IMR-90 (cell line): ENCODE results near the gene FMN1. TPM values are rescaled to one million over a fixed set of nuclear protein-coding genes. Genes with fewer than 3 reads are reported as not detected.

ENCODE experiments used
- ATAC-seq: fragments of 200-7000 bp; cut with Tn5 transposase; 2 replicates; pipeline ENCODE4 v1.9.1; 2020; ENCODE audit warnings: low read depth, mild to moderate bottlenecking, moderate library complexity
- BruUV-seq: library from RNA; stranded (reverse); fragments of 400-500 nt; replicated peaks from 2 replicates; lab custom pipeline; 2021; lab: Mats Ljungman, UMichigan
- CTCF ChIA-PET: fragments of 300-600 bp; formaldehyde crosslinking; extraction: SDS; loops from one replicate; lab custom pipeline; 2021; ENCODE audit warnings: antibody characterized with exemption; lab: Yijun Ruan, JAX
- POLR2A ChIA-PET: fragments of 300-600 bp; sonication (Branson Sonifier 250); formaldehyde crosslinking; loops from one replicate; lab custom pipeline; 2022; ENCODE audit warnings: antibody characterized with exemption; ENCODE audit not compliant: unreplicated experiment; lab: Charles Lee
- DNase-seq: peaks from one replicate; pipeline ENCODE4 v3.0.0; 2013
- H2AFZ ChIP-seq: replicated peaks from 2 replicates; pipeline ENCODE3; 2013; ENCODE audit warnings: low read length, mild to moderate bottlenecking; ENCODE audit not compliant: poor library complexity
- H2AK5ac ChIP-seq: 2 replicates; pipeline ENCODE4 v1.6.1; 2013; ENCODE audit warnings: low read depth, low read length, inconsistent platforms
- H2AK9ac ChIP-seq: replicated peaks from 2 replicates; pipeline ENCODE3; 2013; ENCODE audit warnings: mild to moderate bottlenecking, low read depth, low read length, moderate library complexity; ENCODE audit not compliant: poor library complexity
- H2BK120ac ChIP-seq: 2 replicates; pipeline ENCODE4 v1.6.1; 2013; ENCODE audit warnings: low read depth, low read length, inconsistent platforms
- H2BK15ac ChIP-seq: 3 replicates; pipeline ENCODE4 v1.6.1; 2013; ENCODE audit warnings: low read depth, low read length, inconsistent platforms
- H2BK20ac ChIP-seq: 2 replicates; pipeline ENCODE4 v1.6.1; 2013; ENCODE audit warnings: low read depth, mild to moderate bottlenecking, inconsistent platforms, low read length, moderate library complexity
- H2BK5ac ChIP-seq: 2 replicates; pipeline ENCODE4 v1.6.1; 2013; ENCODE audit warnings: mild to moderate bottlenecking, low read depth, low read length, inconsistent platforms; ENCODE audit not compliant: poor library complexity, severe bottlenecking
- H3K14ac ChIP-seq: replicated peaks from 2 replicates; pipeline ENCODE4 v1.6.1; 2013; ENCODE audit warnings: low read depth, low read length, inconsistent platforms
- H3K18ac ChIP-seq: 2 replicates; pipeline ENCODE4 v1.6.1; 2013; ENCODE audit warnings: low read depth, low read length, control low read depth
- H3K23ac ChIP-seq: 2 replicates; pipeline ENCODE4 v1.6.1; 2013; ENCODE audit warnings: low read depth, low read length, inconsistent platforms
- H3K27ac ChIP-seq: 2 replicates; pipeline ENCODE4 v1.5.1; 2013; ENCODE audit warnings: mild to moderate bottlenecking, control low read depth, low read length; ENCODE audit not compliant: insufficient read depth
- H3K27me3 ChIP-seq: 2 replicates; pipeline ENCODE4 v1.6.1; 2013; ENCODE audit warnings: low read length; ENCODE audit not compliant: control insufficient read depth, insufficient read depth
- H3K36me3 ChIP-seq: 2 replicates; pipeline ENCODE4 v1.6.1; 2013; ENCODE audit warnings: low read length, mixed read lengths; ENCODE audit not compliant: control insufficient read depth, insufficient read depth
- H3K4ac ChIP-seq: 2 replicates; pipeline ENCODE4 v1.6.1; 2013; ENCODE audit warnings: low read depth, low read length, inconsistent platforms
- H3K4me1 ChIP-seq: 2 replicates; pipeline ENCODE4 v1.6.1; 2013; ENCODE audit warnings: low read length, mixed read lengths; ENCODE audit not compliant: control insufficient read depth, insufficient read depth
- H3K4me2 ChIP-seq: 2 replicates; pipeline ENCODE4 v1.6.1; 2013; ENCODE audit warnings: low read depth, mild to moderate bottlenecking, control low read depth, low read length, moderate library complexity
- H3K4me3 ChIP-seq: 2 replicates; pipeline ENCODE4 v1.5.1; 2013; ENCODE audit warnings: low read depth, mild to moderate bottlenecking, control low read depth, low read length, moderate library complexity; ENCODE audit not compliant: insufficient read depth
- H3K56ac ChIP-seq: 2 replicates; pipeline ENCODE4 v1.6.1; 2013; ENCODE audit warnings: low read length, inconsistent platforms; ENCODE audit not compliant: insufficient read depth; ENCODE audit errors: extremely low read depth
- H3K79me1 ChIP-seq, 2 experiments: 2 replicates each; pipeline ENCODE4 v1.6.1; 2013; ENCODE audit warnings: low read length in 2 of 2, inconsistent platforms in 1 of 2, low read depth in 1 of 2
- H3K9ac ChIP-seq: 2 replicates; pipeline ENCODE4 v1.6.1; 2013; ENCODE audit warnings: low read depth, low read length, control low read depth
- H3K9me1 ChIP-seq: 2 replicates; pipeline ENCODE4 v1.6.1; 2013; ENCODE audit warnings: low read length, inconsistent platforms; ENCODE audit not compliant: insufficient read depth
- H3K9me3 ChIP-seq: 2 replicates; pipeline ENCODE4 v1.6.1; 2013; ENCODE audit warnings: low read length; ENCODE audit not compliant: control insufficient read depth, insufficient read depth
- H4K20me1 ChIP-seq: 2 replicates; pipeline ENCODE4 v1.6.1; 2013; ENCODE audit warnings: low read length, inconsistent platforms; ENCODE audit not compliant: insufficient read depth
- H4K5ac ChIP-seq: 2 replicates; pipeline ENCODE4 v1.6.1; 2013; ENCODE audit warnings: mild to moderate bottlenecking, low read depth, low read length, control low read depth
- H4K8ac ChIP-seq, 2 experiments: 2 replicates each; pipeline ENCODE4 v1.6.1; 2013; ENCODE audit warnings: low read depth in 2 of 2, low read length in 2 of 2, control low read depth in 1 of 2, inconsistent platforms in 1 of 2
- H4K91ac ChIP-seq: 2 replicates; pipeline ENCODE4 v1.6.1; 2013; ENCODE audit warnings: low read depth, low read length, inconsistent platforms; ENCODE audit not compliant: insufficient read depth
- BHLHE40 ChIP-seq: fragments of 150-350 bp; IDR thresholded peaks from 2 replicates; pipeline ENCODE4 v1.6.1; 2016; ENCODE audit warnings: mild to moderate bottlenecking, low read depth, low read length
- CEBPB ChIP-seq: IDR thresholded peaks from 2 replicates; pipeline ENCODE4 v1.6.1; 2012; ENCODE audit warnings: low read depth, low read length, improper control_type of control experiment
- CHD1 ChIP-seq: IDR thresholded peaks from 2 replicates; pipeline ENCODE4 v1.6.1; 2012; ENCODE audit warnings: low read depth, low read length, improper control_type of control experiment
- CTCF ChIP-seq: conservative IDR thresholded peaks from 2 replicates; pipeline ENCODE4 v1.5.1; 2012; ENCODE audit warnings: mild to moderate bottlenecking, low read depth, low read length, improper control_type of control experiment
- ELK1 ChIP-seq: fragments of 150-350 bp; IDR thresholded peaks from 2 replicates; pipeline ENCODE4 v1.6.1; 2016; ENCODE audit warnings: low read depth, mild to moderate bottlenecking, low read length, moderate library complexity, borderline replicate concordance
- FOS ChIP-seq: fragments of 150-350 bp; IDR thresholded peaks from 2 replicates; pipeline ENCODE4 v1.6.1; 2016; ENCODE audit warnings: low read depth, low read length
- MAFK ChIP-seq: IDR thresholded peaks from 2 replicates; pipeline ENCODE4 v1.6.1; 2012; ENCODE audit warnings: low read depth, low read length, improper control_type of control experiment
- MAZ ChIP-seq: IDR thresholded peaks from 2 replicates; pipeline ENCODE4 v1.6.1; 2012; ENCODE audit warnings: low read depth, mild to moderate bottlenecking, low read length, improper control_type of control experiment, moderate library complexity, borderline replicate concordance
- MXI1 ChIP-seq: IDR thresholded peaks from 2 replicates; pipeline ENCODE4 v1.6.1; 2012; ENCODE audit warnings: low read depth, mild to moderate bottlenecking, low read length, moderate library complexity, borderline replicate concordance
- NFE2L2 ChIP-seq: fragments of 150-350 bp; IDR thresholded peaks from 2 replicates; pipeline ENCODE4 v1.6.1; 2016; ENCODE audit warnings: low read depth, mild to moderate bottlenecking, low read length
- POLR2A ChIP-seq: IDR thresholded peaks from 2 replicates; pipeline ENCODE4 v1.6.1; 2012; ENCODE audit warnings: mild to moderate bottlenecking, low read depth, low read length
- RAD21 ChIP-seq: IDR thresholded peaks from 2 replicates; pipeline ENCODE4 v1.6.1; 2012; ENCODE audit warnings: low read length, improper control_type of control experiment
- RCOR1 ChIP-seq: IDR thresholded peaks from 2 replicates; pipeline ENCODE4 v1.6.1; 2012; ENCODE audit warnings: mild to moderate bottlenecking, low read length, improper control_type of control experiment; ENCODE audit not compliant: insufficient replicate concordance
- RFX5 ChIP-seq: IDR thresholded peaks from 2 replicates; pipeline ENCODE4 v1.8.0; 2012; ENCODE audit warnings: low read depth, mild to moderate bottlenecking, low read length, moderate library complexity
- SMC3 ChIP-seq: fragments of 150-350 bp; IDR thresholded peaks from 2 replicates; pipeline ENCODE4 v1.6.1; 2016; ENCODE audit warnings: low read depth, mild to moderate bottlenecking, antibody characterized with exemption, low read length, moderate library complexity
- USF2 ChIP-seq: fragments of 150-350 bp; IDR thresholded peaks from 2 replicates; pipeline ENCODE4 v1.6.1; 2017; ENCODE audit warnings: mild to moderate bottlenecking, antibody characterized with exemption, low read length, low read depth
- WGBS, 2 experiments: methylation state at CpG; one replicate each; pipeline versions ENCODE4 v1.1.5 to v1.1.7; 2013; ENCODE audit warnings: missing lambda C conversion rate in 2 of 2; ENCODE audit not compliant: insufficient read length in 1 of 2; ENCODE audit errors: extremely low coverage in 2 of 2; 5-methylcytosine and 5-hydroxymethylcytosine counted together
- dilution Hi-C: fragments of 300-500 bp; cut with HindIII; formaldehyde crosslinking; loops from one replicate; pipeline ENCODE4 v1.14.3; 2018; ENCODE audit warnings: low sequenced_read_pairs; ENCODE audit not compliant: unreplicated experiment
- in situ Hi-C: fragments of 300-500 bp; cut with MboI; formaldehyde crosslinking; loops from 3 replicates; pipeline ENCODE4 v1.14.3; 2019; ENCODE audit warnings: low sequenced_read_pairs, inconsistent platforms, mixed read lengths
- intact Hi-C: fragments of 100-400 bp; cut with micrococcal nuclease; formaldehyde crosslinking; loops from 2 replicates; pipeline ENCODE4 v1.10.0; 2022
- polyA plus RNA-seq, 3 experiments: library from polyadenylated mRNA; depleted of rRNA; stranded (reverse); fragments of >200 nt; gene quantifications; 2 replicates each; pipeline ENCODE4 v1.2.3, GENCODE V29; 2012; ENCODE audit warnings: low replicate concordance in 1 of 3
- total RNA-seq: library from RNA; depleted of rRNA; stranded (reverse); fragments of >200 nt; gene quantifications from 2 replicates; pipeline ENCODE4 v1.2.3, GENCODE V29; 2012

Gene FMN1
- total and polyA plus RNA-seq, 2 of the 4 experiments (the other 2 are of a cell fraction) = 7.3 to 17.6 TPM

- Histone ChIP-seq H3K79me1 (peaks cover 21 to 36% of the 10 kb centered on the region in 2 experiments), H3K27ac (no peak overlapping the region), H4K91ac (peak overlapping the region; percentile 85), H3K9ac (no peak overlapping the region), H3K14ac (peak overlapping the region; percentile 23; the same call in 1 of the 2 replicates), H2BK20ac (peak overlapping the region; percentile 91), H4K8ac (peak overlapping the region; percentile 47 to 84; a peak in 3 of 4 replicates), H3K18ac (peak overlapping the region; percentile 88), H4K20me1 (no peaks in the 10 kb centered on the region), H3K4me2 (no peak overlapping the region), H3K23ac (peak overlapping the region; percentile 7; the same call in 1 of the 2 replicates), H2AK9ac (no peak overlapping the region), H3K4ac (peak overlapping the region; percentile 71), H3K9me1 (peaks cover 3% of the 10 kb centered on the region; the same call in 1 of the 2 replicates), H3K27me3 (no peaks in the 10 kb centered on the region), H3K4me1 (peaks cover 10% of the 10 kb centered on the region), H2AFZ (no peak overlapping the region), H2BK120ac (peak overlapping the region; percentile 83), H2AK5ac (peak overlapping the region; percentile 79), H3K9me3 (peaks cover 6% of the 10 kb centered on the region; the same call in 1 of the 2 replicates), H3K56ac (no peak overlapping the region), H2BK5ac (peak overlapping the region; percentile 72), H2BK15ac (peak overlapping the region; percentile 80; the same call in 2 of the 3 replicates), H3K36me3 (peaks cover 4% of the 10 kb centered on the region), H3K4me3 (no peak overlapping the region), H4K5ac (peak overlapping the region; percentile 66)
- ChIA-PET POLR2A (no interaction called here), CTCF (no interaction called here)
- DNase-seq (peak; percentile 56), ATAC-seq (no peak)
- dilution Hi-C loops = no loop called here
- intact Hi-C loops = loop anchor here (2.0 kb wide), 1 partner anchor 15 kb away; no protein-coding TSS in a partner anchor
- no TSS peak for BruUV-seq
- in situ Hi-C loops = no loop called here
- WGBS, 2 experiments = 100% methylated on average over 2 of the region's 3 CpGs; no CpG with 5 or more reads in 1 of the 2 experiments
- TF ChIP-seq SMC3 (no peak), RCOR1 (no peak), FOS (no peak), CTCF (no peak), MAZ (no peak), RFX5 (no peak), ELK1 (no peak), MAFK (no peak), BHLHE40 (no peak), POLR2A (no peak), CHD1 (no peak), RAD21 (no peak), CEBPB (no peak), NFE2L2 (no peak), USF2 (no peak), MXI1 (no peak)
Measured at GRCh38 chr15:32803631-32804030, 390.9 kb downstream of the FMN1 start.
